GM18507 (cell line): ENCODE data around the gene ADK.
"Not testable (repeated sequence)": the region's sequence is repeated elsewhere in the genome, so short reads cannot be mapped to it uniquely, and the experiment has no call there.

Source experiments
- DNase-seq: peaks from one replicate; pipeline ENCODE4 v3.0.0; 2011; ENCODE audit warnings: low read depth; ENCODE audit not compliant: insufficient read length; ENCODE audit errors: extremely low spot score
- FAIRE-seq: peaks from 2 replicates; lab custom pipeline; 2011; peaks lifted over from hg19 to GRCh38; lab: Jason Lieb, UNC

The ADK gene

GRCh38 chr10:74330646-74331045 lies 179.6 kb downstream of the ADK start:
- no peak for DNase-seq
- FAIRE-seq = no peak

GRCh38 chr10:74332398-74332797 lies 181.4 kb downstream of the ADK start:
- DNase-seq = no peak

GRCh38 chr10:74333174-74333573 lies 182.2 kb downstream of the ADK start:
- FAIRE-seq (no peak), DNase-seq (no peak)

More at GRCh38 chr10:74332398-74332797, 181.4 kb downstream of the ADK start:
- FAIRE-seq = no peak

GRCh38 chr10:74334221-74334620 lies 183.2 kb downstream of the ADK start:
- FAIRE-seq (peak; percentile 9), DNase-seq (no peak)

GRCh38 chr10:74335501-74335900 lies 184.5 kb downstream of the ADK start:
- DNase-seq (no peak), FAIRE-seq (no peak)

- FAIRE-seq = no peak
- DNase-seq = no peak
Observed at GRCh38 chr10:74337330-74338016, 186.5 kb downstream of the ADK start.

- no peak for DNase-seq
- FAIRE-seq = no peak
Observed at GRCh38 chr10:74342991-74343390, 192.0 kb downstream of the ADK start.

GRCh38 chr10:74343804-74344203 lies 192.8 kb downstream of the ADK start:
- DNase-seq (no peak), FAIRE-seq (no peak)

GRCh38 chr10:74344306-74344705 lies 193.3 kb downstream of the ADK start:
- no peak for FAIRE-seq

GRCh38 chr10:74347522-74347921 lies 196.5 kb downstream of the ADK start:
- FAIRE-seq (no peak), DNase-seq (no peak)

More at GRCh38 chr10:74344306-74344705, 193.3 kb downstream of the ADK start:
- DNase-seq = no peak

- FAIRE-seq = peak; percentile 48
- DNase-seq = not testable (repeated sequence)
Observed at GRCh38 chr10:74353021-74353420, 202.0 kb downstream of the ADK start.

GRCh38 chr10:74361678-74362077 lies 210.7 kb downstream of the ADK start:
- DNase-seq (no peak), FAIRE-seq (peak; percentile 18)

- DNase-seq (no peak), FAIRE-seq (no peak)
Observed at GRCh38 chr10:74363727-74364126, 212.7 kb downstream of the ADK start.

- no peak for DNase-seq
- FAIRE-seq = no peak
Observed at GRCh38 chr10:74365109-74365508, 214.1 kb downstream of the ADK start.

GRCh38 chr10:74371696-74372095 lies 220.7 kb downstream of the ADK start:
- no peak for DNase-seq
- FAIRE-seq = no peak

- FAIRE-seq = peak; percentile 18
- DNase-seq = no peak
Observed at GRCh38 chr10:74373059-74373458, 222.0 kb downstream of the ADK start.

- FAIRE-seq (no peak), DNase-seq (no peak)
Observed at GRCh38 chr10:74377476-74377875, 226.5 kb downstream of the ADK start.

- DNase-seq (no peak), FAIRE-seq (no peak)
Observed at GRCh38 chr10:74379474-74379873, 228.5 kb downstream of the ADK start.

- DNase-seq = no peak
- no peak for FAIRE-seq
Observed at GRCh38 chr10:74380795-74381194, 229.8 kb downstream of the ADK start.

GRCh38 chr10:74381291-74381853 lies 230.4 kb downstream of the ADK start:
- no peak for FAIRE-seq
- DNase-seq = no peak

- FAIRE-seq (no peak), DNase-seq (no peak)
Observed at GRCh38 chr10:74382663-74383062, 231.6 kb downstream of the ADK start.
